NB4 (cell line): Measurements from ENCODE around the gene SP4.

Source experiments
- DNase-seq: peaks from one replicate; pipeline ENCODE4 v3.0.0; 2010; ENCODE audit warnings: low read depth
- H3K4me3 ChIP-seq: one replicate; pipeline ENCODE4 v1.5.1; 2011; ENCODE audit warnings: mild to moderate bottlenecking, low read depth, low read length, moderate library complexity
- MYC ChIP-seq: IDR thresholded peaks from 2 replicates; pipeline ENCODE4 v1.6.1; 2011; ENCODE audit warnings: low read depth, low read length
- POLR2A ChIP-seq: IDR thresholded peaks from 2 replicates; pipeline ENCODE4 v1.6.1; 2011; ENCODE audit warnings: mild to moderate bottlenecking; ENCODE audit not compliant: insufficient read length; ENCODE audit errors: extremely low read depth
- TF ChIP-seq, protein P1 (sequence below): IDR thresholded peaks from 2 replicates; pipeline ENCODE4 v1.6.1; 2011; ENCODE audit warnings: low read depth, low read length
- TF ChIP-seq, protein P2 (sequence below): IDR thresholded peaks from one replicate; pipeline ENCODE4 v1.5.1; 2012; ENCODE audit warnings: low read depth, low read length

The SP4 gene

DNA sequence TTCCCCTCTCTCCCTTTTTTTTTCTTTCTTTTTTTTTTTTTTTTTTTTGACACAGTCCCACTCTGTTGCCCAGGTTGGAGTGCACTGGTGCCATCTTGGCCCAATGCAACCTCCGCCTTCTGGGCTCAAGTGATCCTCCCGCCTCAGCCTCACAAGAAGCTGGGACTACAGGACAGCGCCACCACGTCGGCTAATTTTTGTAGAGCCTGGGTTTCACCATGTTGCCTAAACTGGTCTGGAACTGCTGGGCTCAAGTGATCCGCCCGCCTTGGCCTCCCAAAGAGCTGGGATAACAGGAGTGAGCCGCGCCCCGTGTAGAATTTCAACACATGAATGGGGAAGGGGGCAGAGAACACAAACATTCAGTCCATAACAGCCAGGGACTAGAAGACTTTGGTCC is 2.6 kb upstream of the SP4 start:
- DNase-seq: no peak
- H3K4me3 ChIP-seq: no peak overlapping the region
- TF ChIP-seq, protein P1, sequence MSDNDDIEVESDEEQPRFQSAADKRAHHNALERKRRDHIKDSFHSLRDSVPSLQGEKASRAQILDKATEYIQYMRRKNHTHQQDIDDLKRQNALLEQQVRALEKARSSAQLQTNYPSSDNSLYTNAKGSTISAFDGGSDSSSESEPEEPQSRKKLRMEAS: no peak
- TF ChIP-seq MYC: no peak
- TF ChIP-seq, protein P2, sequence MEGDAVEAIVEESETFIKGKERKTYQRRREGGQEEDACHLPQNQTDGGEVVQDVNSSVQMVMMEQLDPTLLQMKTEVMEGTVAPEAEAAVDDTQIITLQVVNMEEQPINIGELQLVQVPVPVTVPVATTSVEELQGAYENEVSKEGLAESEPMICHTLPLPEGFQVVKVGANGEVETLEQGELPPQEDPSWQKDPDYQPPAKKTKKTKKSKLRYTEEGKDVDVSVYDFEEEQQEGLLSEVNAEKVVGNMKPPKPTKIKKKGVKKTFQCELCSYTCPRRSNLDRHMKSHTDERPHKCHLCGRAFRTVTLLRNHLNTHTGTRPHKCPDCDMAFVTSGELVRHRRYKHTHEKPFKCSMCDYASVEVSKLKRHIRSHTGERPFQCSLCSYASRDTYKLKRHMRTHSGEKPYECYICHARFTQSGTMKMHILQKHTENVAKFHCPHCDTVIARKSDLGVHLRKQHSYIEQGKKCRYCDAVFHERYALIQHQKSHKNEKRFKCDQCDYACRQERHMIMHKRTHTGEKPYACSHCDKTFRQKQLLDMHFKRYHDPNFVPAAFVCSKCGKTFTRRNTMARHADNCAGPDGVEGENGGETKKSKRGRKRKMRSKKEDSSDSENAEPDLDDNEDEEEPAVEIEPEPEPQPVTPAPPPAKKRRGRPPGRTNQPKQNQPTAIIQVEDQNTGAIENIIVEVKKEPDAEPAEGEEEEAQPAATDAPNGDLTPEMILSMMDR: no peak
- TF ChIP-seq POLR2A: no peak

DNA sequence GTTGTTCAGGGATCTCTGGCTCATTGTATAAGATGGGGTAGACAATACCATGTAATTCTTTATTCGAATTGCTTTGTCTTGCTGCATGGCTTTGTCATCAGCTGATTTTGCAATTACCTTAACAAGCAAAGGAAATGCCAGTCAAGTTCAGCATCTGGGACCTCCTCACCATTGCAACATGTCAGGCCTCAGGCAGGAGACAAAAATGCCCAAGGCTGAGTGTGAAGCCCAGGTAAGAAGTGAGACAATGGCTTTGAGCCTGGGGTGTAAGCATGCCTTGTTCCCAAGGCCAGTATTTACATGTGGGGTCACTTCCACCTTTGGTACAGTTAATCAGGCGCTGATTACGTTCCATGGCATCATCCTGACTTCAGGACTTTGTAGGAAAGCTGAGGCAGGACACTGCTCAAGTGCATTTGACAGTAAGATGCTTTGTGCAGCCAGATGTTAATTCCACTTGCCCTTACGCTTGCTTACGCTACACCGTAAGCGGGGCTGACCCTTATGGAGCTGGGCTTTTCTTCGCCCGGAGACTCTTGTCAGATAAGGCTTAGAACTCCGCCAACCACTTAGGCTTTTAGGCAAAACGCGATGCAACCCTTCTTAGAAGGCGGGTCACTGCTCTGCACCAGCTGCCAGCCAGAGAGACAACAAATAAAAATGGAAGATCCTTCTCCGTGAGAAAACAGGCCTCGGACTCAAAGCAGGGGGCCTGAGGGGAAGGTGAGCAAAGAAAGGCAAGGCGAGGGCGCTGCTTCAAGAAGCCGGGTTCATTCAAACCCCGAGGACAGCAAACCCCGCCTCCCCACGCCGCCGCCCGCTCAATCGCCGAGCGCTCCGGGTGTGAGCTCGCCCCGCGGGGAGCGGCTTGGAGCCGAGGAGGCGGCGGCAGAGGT is 1.3 kb upstream of the SP4 start:
- DNase-seq: peak; percentile 78

DNA sequence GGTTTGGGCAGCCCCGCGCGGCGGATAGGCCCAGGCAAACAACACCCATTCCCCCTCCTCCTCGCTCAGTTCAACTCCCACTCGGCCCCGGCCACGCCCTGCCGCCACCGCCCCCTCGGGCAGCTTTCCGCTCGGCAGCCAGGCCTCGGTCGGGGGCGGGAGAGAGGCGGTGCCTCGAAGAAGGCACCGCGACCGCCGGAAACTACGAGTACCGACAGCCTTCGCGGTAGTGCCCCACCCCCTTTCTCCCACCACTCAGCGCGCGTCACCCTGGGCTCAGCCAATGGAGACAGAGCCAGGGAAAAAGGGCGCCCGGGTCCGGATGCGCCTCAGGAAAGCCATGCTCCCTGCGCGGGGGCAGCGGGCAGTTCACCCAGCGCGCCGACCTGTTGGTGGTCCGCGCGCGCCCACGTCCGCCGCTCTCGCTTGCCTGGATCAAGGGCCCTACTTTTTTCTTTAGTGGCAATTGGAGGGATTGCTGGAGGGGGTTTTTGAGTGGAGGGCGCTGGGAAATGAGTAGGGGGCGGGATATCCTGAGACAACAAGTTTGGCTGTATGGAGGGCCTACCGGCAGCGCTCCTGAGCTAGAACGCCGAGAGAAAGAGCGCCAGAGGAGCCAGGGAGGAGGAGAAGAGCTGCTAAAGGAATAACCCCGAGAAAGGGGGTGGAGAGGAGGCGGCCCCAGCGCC is 557 bp upstream of the SP4 start:
- peak; percentile 100 for DNase-seq
- peak; percentile 82 for TF ChIP-seq MYC
- TF ChIP-seq, protein P1: peak; percentile 76
- TF ChIP-seq, protein P2: no peak
- peak; percentile 87 for TF ChIP-seq POLR2A
- H3K4me3 ChIP-seq: peak overlapping the region; percentile 81

More for the DNA sequence above, 1.3 kb upstream of the SP4 start:
- TF ChIP-seq MYC (peak; percentile 56), POLR2A (no peak)
- TF ChIP-seq, protein P1: peak; percentile 44; the same call in 1 of the 2 replicates
- peak overlapping the region; percentile 59 for H3K4me3 ChIP-seq

DNA sequence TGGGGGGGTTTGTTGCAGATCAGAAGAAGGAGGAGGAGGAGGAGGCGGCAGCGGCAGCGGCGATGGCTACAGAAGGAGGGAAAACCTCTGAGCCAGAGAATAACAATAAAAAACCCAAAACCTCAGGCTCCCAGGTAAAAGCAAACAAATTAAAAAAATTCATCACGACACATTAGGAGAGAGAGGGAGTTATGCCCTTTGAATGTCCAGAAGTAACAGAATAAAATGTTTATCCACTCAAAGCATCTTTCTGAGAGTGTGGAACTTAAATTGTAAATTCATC is 717 bp downstream of the SP4 start:
- no peak for DNase-seq
- peak overlapping the region; percentile 80 for H3K4me3 ChIP-seq
- TF ChIP-seq POLR2A: no peak
- TF ChIP-seq, protein P1: no peak

DNA sequence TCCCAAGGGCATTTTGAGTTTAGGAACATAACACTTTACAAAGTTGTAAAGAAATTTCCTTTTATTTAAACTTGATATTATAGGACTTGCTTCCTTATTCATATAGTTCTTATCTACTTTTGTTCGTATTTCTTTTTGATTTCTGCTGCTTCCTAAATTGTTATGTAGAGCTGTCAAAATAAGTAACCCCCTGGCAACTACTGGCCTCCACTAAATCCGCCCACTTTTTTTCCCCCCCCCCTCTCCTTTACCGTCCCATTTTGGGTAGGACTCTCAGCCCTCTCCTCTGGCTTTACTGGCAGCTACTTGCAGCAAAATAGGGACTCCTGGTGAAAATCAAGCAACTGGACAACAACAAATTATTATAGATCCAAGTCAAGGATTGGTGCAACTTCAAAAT is 1.1 kb downstream of the SP4 start:
- peak overlapping the region; percentile 80 for H3K4me3 ChIP-seq
- TF ChIP-seq, protein P2: no peak
- no peak for TF ChIP-seq MYC
- TF ChIP-seq, protein P1: no peak
- TF ChIP-seq POLR2A: no peak
- peak; percentile 14 for DNase-seq

DNA sequence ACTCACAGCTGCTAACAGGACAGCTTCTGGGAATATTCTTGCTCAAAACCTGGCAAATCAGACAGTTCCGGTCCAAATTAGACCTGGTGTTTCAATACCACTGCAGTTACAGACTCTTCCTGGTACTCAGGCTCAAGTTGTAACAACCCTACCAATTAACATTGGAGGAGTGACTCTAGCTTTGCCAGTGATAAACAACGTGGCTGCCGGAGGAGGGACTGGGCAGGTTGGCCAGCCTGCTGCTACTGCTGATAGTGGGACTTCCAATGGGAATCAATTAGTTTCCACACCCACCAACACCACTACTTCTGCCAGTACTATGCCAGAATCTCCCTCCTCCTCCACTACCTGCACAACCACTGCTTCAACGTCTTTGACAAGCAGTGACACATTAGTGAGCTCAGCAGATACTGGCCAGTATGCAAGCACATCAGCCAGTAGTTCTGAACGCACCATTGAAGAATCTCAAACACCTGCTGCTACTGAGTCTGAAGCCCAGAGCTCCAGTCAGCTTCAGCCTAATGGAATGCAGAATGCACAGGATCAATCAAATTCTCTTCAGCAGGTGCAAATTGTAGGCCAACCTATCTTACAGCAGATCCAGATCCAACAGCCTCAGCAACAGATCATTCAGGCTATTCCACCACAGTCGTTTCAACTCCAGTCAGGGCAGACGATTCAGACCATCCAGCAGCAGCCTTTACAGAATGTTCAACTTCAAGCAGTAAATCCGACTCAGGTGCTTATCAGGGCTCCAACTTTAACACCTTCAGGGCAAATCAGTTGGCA is 2.1 kb downstream of the SP4 start:
- peak; percentile 11 for DNase-seq
- H3K4me3 ChIP-seq: no peak overlapping the region
- TF ChIP-seq POLR2A (no peak), MYC (no peak)
- TF ChIP-seq, protein P1: no peak
- TF ChIP-seq, protein P2: no peak
